Measurements from ENCODE around the gene MYO5C. TPM values are rescaled to one million over a fixed set of nuclear protein-coding genes. Genes with fewer than 3 reads are reported as not detected.

Gene MYO5C
- total RNA-seq, 6 donors from 2014 or later = 59.9 to 128 (median 84.5) TPM

GRCh38 chr15:52317022-52317421 is 21.4 kb upstream of the MYO5C start:
- 97% methylated on average over 2 of the region's 2 CpGs for WGBS, 2 donors
- Histone ChIP-seq H3K4me3 (no peak overlapping the region), H3K9me3 (no peaks in the 10 kb centered on the region), H3K36me3 (peaks cover 0 to 74% (median 8%) of the 10 kb centered on the region in 4 donors), H3K4me1 (peaks cover 0 to 6% (median 0%) of the 10 kb centered on the region in 4 donors), H3K27ac (no peak overlapping the region), H3K27me3 (no peaks in the 10 kb centered on the region)
- ATAC-seq (ENCODE audit: low FRiP score in 2 of 2) (no peak), DNase-seq (no peak)
- TF ChIP-seq POLR2AphosphoS5 (IDR thresholded peaks at IDR 0.05) (no peak), CTCF (IDR thresholded peaks at IDR 0.05) (no peak), POLR2A (IDR thresholded peaks at IDR 0.05) (no peak)

- no peak for DNase-seq
- ATAC-seq (ENCODE audit: low FRiP score in 2 of 2) = no peak
These were observed 13.5 kb upstream of the MYO5C start for GRCh38 chr15:52309154-52309548.

GRCh38 chr15:52308446-52309153 is 13.0 kb upstream of the MYO5C start:
- TF ChIP-seq POLR2AphosphoS5 (IDR thresholded peaks at IDR 0.05) = no peak
- no peak for TF ChIP-seq POLR2A (IDR thresholded peaks at IDR 0.05)
- TF ChIP-seq EP300 (IDR thresholded peaks at IDR 0.05) = no peak
- TF ChIP-seq CTCF (IDR thresholded peaks at IDR 0.05) = no peak
- 83 to 100% methylated on average over 2 to 8 of the region's 8 CpGs for WGBS, 2 donors
- no peaks in the 10 kb centered on the region for H3K4me1 ChIP-seq
- no peak for DNase-seq
- H3K9me3 ChIP-seq = no peaks in the 10 kb centered on the region
- H3K27ac ChIP-seq = no peak overlapping the region
- peak in 1 of 2 donors; percentile 28 for ATAC-seq (ENCODE audit: low FRiP score in 2 of 2)
- peaks cover 0 to 20% (median under 1%) of the 10 kb centered on the region in 4 donors for H3K36me3 ChIP-seq
- no peaks in the 10 kb centered on the region for H3K27me3 ChIP-seq
- H3K4me3 ChIP-seq = no peak overlapping the region

More at GRCh38 chr15:52309154-52309548, 13.5 kb upstream of the MYO5C start:
- Histone ChIP-seq H3K9me3 (no peaks in the 10 kb centered on the region), H3K4me1 (no peaks in the 10 kb centered on the region), H3K27ac (no peak overlapping the region), H3K36me3 (peaks cover 0 to 26% (median under 1%) of the 10 kb centered on the region in 4 donors), H3K4me3 (no peak overlapping the region), H3K27me3 (no peaks in the 10 kb centered on the region)
- TF ChIP-seq POLR2A (IDR thresholded peaks at IDR 0.05) (no peak), POLR2AphosphoS5 (IDR thresholded peaks at IDR 0.05) (no peak), CTCF (IDR thresholded peaks at IDR 0.05) (no peak), EP300 (IDR thresholded peaks at IDR 0.05) (no peak)
- WGBS, 2 donors = 82% methylated on average over 4 to 6 of the region's 6 CpGs

GRCh38 chr15:52307847-52308246 is 12.2 kb upstream of the MYO5C start:
- Histone ChIP-seq H3K27ac (no peak overlapping the region), H3K9me3 (no peaks in the 10 kb centered on the region), H3K27me3 (no peaks in the 10 kb centered on the region), H3K36me3 (peaks cover 0 to 14% (median 0%) of the 10 kb centered on the region in 4 donors), H3K4me1 (no peaks in the 10 kb centered on the region), H3K4me3 (no peak overlapping the region)
- DNase-seq (no peak), ATAC-seq (ENCODE audit: low FRiP score in 2 of 2) (no peak)
- no peak for TF ChIP-seq POLR2AphosphoS5 (IDR thresholded peaks at IDR 0.05)
- TF ChIP-seq EP300 (IDR thresholded peaks at IDR 0.05) = no peak
- TF ChIP-seq CTCF (IDR thresholded peaks at IDR 0.05) = no peak
- TF ChIP-seq POLR2A (IDR thresholded peaks at IDR 0.05) = no peak
- 90 to 94% methylated on average over 4 of the region's 4 CpGs for WGBS, 2 donors

GRCh38 chr15:52306270-52306669 is 10.7 kb upstream of the MYO5C start:
- TF ChIP-seq EP300 (IDR thresholded peaks at IDR 0.05) (no peak), CTCF (IDR thresholded peaks at IDR 0.05) (no peak), POLR2AphosphoS5 (IDR thresholded peaks at IDR 0.05) (no peak), POLR2A (IDR thresholded peaks at IDR 0.05) (no peak)

More at GRCh38 chr15:52306270-52306669, 10.7 kb upstream of the MYO5C start:
- Histone ChIP-seq H3K36me3 (peaks cover 0 to 8% (median 0%) of the 10 kb centered on the region in 4 donors), H3K27ac (no peak overlapping the region), H3K4me3 (no peak overlapping the region), H3K9me3 (no peaks in the 10 kb centered on the region), H3K4me1 (no peaks in the 10 kb centered on the region), H3K27me3 (no peaks in the 10 kb centered on the region)
- DNase-seq (no peak), ATAC-seq (ENCODE audit: low FRiP score in 2 of 2) (no peak)
- WGBS, 2 donors = 92 to 97% methylated on average over 1 of the region's 1 CpG

Data from upper lobe of left lung (tissue), 6 donors.